ENCODE measurements around the gene BLVRB.

GRCh38 chr19:40458597-40458974, 7.0 kb downstream of the BLVRB start:
- TF ChIP-seq, protein P1, sequence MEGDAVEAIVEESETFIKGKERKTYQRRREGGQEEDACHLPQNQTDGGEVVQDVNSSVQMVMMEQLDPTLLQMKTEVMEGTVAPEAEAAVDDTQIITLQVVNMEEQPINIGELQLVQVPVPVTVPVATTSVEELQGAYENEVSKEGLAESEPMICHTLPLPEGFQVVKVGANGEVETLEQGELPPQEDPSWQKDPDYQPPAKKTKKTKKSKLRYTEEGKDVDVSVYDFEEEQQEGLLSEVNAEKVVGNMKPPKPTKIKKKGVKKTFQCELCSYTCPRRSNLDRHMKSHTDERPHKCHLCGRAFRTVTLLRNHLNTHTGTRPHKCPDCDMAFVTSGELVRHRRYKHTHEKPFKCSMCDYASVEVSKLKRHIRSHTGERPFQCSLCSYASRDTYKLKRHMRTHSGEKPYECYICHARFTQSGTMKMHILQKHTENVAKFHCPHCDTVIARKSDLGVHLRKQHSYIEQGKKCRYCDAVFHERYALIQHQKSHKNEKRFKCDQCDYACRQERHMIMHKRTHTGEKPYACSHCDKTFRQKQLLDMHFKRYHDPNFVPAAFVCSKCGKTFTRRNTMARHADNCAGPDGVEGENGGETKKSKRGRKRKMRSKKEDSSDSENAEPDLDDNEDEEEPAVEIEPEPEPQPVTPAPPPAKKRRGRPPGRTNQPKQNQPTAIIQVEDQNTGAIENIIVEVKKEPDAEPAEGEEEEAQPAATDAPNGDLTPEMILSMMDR (IDR thresholded peaks at IDR 0.05), result no peak
- TF ChIP-seq NR2C2 (CRISPR knock-in tag; IDR thresholded peaks at IDR 0.05) (no peak), ZNF416 (CRISPR knock-in tag; IDR thresholded peaks at IDR 0.05) (no peak), NFYB (CRISPR knock-in tag; conservative IDR thresholded peaks at IDR 0.05; ENCODE audit: low read depth) (no peak)
